ENCODE results near the gene DISP3. TPM values are rescaled to one million over a fixed set of nuclear protein-coding genes. Genes with fewer than 3 reads are reported as not detected.
"Not testable (repeated sequence)": the region's sequence is repeated elsewhere in the genome, so short reads cannot be mapped to it uniquely, and the experiment has no call there.

DISP3 gene
- total and polyA plus RNA-seq, 2 donors = 0.04 to 0.16 TPM

DNA sequence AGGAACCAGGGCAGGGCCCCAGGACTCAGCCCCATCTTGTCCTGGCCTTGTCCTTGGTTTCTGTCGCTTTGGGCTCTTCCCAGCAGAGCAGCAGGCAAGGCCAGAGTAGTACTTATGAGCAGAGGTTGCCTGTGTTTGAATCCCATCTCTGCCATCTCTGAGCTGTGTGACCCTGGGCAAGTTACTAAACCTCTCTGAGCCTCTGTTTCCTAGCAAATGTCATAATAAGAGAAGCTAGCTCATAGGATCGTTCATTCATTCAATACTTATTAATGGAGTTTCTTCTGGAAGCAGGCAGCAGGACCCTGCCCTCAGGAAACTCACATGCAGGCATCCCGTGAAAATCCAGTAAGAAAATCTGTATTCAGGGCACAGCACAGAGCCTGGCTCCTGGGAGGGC lies 91.0 kb downstream of the DISP3 start:
- Histone ChIP-seq H3K27ac (ENCODE audit: low read depth) (no peak overlapping the region), H3K36me3 (ENCODE audit: insufficient read depth) (no peaks in the 10 kb centered on the region), H3K4me3 (ENCODE audit: low read depth, low read length) (no peak overlapping the region), H3K4me1 (ENCODE audit: insufficient read depth) (no peaks in the 10 kb centered on the region)
- WGBS = 71% methylated on average over 3 of the region's 3 CpGs
- DNase-seq (ENCODE audit: extremely low spot score) = no peak

DNA sequence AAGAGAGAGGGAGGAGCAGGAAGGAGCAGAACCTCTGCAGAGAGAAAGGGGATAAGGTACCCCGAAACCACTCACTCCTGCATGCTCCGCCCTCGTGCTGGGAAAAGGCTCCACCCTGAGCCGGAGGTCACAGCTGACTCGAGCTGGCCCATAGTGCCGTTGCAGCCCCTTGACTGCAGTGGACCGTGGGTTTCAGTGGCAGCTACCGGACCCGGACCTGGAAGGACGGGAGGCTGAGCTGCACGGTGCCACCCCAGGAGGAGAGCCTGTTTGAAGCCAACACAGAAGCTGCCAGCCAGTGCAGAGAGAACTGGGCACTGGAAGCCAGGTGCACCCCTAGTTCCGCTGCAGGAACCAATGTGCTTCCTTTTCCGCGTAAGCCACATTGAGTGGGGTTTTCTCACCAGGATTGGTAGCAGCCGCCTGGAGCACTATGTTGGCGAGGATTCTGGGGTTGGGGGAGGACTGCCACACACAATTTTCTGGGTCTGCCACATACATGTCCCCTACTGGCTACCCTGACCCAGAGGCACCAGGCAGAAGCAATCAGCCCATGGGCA lies 91.9 kb downstream of the DISP3 start:
- no peak overlapping the region for H3K4me3 ChIP-seq (ENCODE audit: low read depth, low read length)
- DNase-seq (ENCODE audit: extremely low spot score) = no peak
- H3K36me3 ChIP-seq (ENCODE audit: insufficient read depth) = no peaks in the 10 kb centered on the region
- no peak overlapping the region for H3K27ac ChIP-seq (ENCODE audit: low read depth)
- no peaks in the 10 kb centered on the region for H3K4me1 ChIP-seq (ENCODE audit: insufficient read depth)
- WGBS = 56% methylated on average over 16 of the region's 16 CpGs

DNA sequence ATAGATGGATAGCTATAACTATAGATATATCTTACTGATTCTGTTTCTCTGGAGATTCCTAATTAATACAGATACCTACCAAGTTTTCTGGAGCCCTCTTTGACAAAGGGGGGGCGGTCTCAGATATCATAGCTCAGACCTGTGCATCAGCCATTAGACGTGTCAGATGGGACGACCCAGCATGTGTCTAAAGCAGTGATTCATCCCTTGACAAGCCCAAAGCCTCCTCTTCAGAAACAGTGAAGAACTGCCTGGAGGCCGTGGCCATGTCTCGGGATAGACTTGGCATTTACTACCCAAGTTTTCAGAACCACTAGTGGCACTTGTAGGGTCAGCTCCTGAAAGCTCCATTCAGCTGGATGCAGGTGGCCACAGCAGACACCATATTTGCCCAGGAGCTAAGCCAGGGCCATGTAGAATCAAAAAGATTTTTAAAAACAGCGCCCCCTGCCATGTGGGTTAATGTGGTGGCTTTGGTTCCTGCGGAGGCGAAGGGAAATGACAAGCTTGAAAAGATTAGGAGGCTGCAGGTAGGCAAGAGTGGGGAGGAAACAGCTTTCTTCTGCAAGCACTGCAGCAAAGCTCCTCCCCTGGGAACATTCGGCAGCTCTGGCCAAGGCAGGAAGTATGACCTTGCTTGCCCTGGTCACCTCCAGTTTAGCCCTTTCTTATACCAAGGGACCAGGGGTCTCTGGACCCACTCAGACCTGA lies 93.1 kb downstream of the DISP3 start:
- 51% methylated on average over 9 of the region's 9 CpGs for WGBS
- Histone ChIP-seq H3K4me1 (ENCODE audit: insufficient read depth) (no peaks in the 10 kb centered on the region), H3K36me3 (ENCODE audit: insufficient read depth) (no peaks in the 10 kb centered on the region), H3K27ac (ENCODE audit: low read depth) (no peak overlapping the region), H3K4me3 (ENCODE audit: low read depth, low read length) (no peak overlapping the region)
- DNase-seq (ENCODE audit: extremely low spot score) = no peak

DNA sequence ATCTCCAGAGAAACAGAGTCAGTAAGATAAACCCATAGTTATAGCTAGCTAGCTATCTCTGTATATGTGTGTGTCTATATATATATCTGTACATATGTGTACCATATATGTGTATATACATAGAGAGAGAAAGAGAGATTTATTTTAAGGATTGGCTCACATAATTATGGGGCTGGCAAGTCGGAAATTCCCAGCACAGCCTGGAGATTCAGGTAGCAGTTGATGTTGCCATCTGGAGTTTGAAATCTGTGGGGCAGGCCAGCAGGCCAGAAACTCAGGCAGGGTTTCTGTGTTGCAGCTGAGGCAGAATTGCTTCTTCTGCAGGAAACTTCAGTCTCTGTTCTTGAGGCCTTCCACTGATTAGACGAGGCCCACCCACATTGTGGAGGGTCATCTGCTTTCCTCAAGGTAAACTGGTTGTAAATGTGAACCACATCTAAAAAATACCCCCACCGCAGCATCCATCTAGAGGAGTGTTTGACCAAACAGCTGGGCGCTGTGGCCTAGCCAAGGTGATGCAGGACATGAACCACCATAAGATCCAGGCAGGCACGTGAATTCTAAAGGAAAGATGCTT lies 94.2 kb downstream of the DISP3 start:
- Histone ChIP-seq H3K27ac (ENCODE audit: low read depth) (no peak overlapping the region), H3K4me3 (ENCODE audit: low read depth, low read length) (no peak overlapping the region), H3K36me3 (ENCODE audit: insufficient read depth) (no peaks in the 10 kb centered on the region), H3K4me1 (ENCODE audit: insufficient read depth) (no peaks in the 10 kb centered on the region)
- 80% methylated on average over 5 of the region's 5 CpGs for WGBS
- DNase-seq (ENCODE audit: extremely low spot score) = no peak

DNA sequence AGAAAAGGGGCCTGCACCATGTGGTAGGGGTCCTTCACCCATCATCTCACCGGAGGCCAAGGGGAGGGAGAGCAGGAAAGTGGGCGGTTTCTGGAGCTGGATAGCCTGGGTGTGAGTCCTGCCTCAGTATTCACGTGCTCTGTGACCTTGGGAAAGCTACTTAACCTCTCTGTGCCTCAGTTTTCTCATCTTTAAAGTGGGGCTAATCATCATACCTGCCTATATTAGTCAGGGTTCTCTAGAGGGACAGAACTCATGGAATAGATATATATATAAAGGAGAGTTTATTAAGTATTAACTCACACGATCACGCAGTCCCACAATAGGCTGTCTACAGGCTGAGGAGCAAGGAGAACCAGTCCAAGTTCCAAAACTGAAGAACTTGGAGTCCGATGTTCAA lies 96.6 kb downstream of the DISP3 start:
- no peak overlapping the region for H3K27ac ChIP-seq (ENCODE audit: low read depth)
- no peaks in the 10 kb centered on the region for H3K4me1 ChIP-seq (ENCODE audit: insufficient read depth)
- 84% methylated on average over 6 of the region's 6 CpGs for WGBS
- no peak for DNase-seq (ENCODE audit: extremely low spot score)
- no peak overlapping the region for H3K4me3 ChIP-seq (ENCODE audit: low read depth, low read length)
- no peaks in the 10 kb centered on the region for H3K36me3 ChIP-seq (ENCODE audit: insufficient read depth)

DNA sequence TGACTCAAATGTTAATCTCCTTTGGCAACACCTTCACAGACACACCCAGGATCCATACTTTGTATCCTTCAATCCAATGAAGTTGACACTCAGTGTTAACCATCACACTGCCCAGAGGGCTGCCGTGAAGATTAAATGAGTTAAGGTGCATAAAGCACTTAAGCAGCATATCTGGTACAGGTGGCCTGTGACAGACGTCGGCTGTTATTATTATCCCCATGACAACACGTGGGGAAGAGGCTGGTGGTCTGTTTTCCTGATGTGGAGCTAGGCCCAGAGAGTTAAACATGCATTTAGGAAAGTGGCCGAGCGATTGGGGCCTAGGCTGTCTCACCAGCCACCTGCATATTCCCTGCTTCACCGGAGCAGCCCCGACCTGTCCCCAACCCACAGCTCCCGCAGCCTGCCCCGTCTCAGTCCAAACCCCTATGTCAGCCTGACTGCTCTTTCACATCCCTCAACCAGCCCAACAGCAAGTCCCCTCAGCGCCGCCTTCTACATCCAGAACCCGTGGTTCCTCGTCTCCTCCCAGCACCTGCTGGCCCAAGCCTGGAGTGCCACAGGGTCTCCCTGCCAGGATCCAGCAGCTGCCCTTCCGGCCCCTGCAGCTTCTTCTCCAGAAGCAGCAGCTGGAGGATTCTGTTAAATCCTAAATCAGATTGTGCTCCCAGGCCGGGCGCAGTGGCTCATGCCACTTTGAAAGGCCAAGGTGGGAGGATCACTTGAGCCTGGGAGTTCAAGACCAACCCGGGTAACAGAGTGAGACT lies 97.3 kb downstream of the DISP3 start:
- 72% methylated on average over 18 of the region's 18 CpGs for WGBS
- H3K4me3 ChIP-seq (ENCODE audit: low read depth, low read length) = no peak overlapping the region

DNA sequence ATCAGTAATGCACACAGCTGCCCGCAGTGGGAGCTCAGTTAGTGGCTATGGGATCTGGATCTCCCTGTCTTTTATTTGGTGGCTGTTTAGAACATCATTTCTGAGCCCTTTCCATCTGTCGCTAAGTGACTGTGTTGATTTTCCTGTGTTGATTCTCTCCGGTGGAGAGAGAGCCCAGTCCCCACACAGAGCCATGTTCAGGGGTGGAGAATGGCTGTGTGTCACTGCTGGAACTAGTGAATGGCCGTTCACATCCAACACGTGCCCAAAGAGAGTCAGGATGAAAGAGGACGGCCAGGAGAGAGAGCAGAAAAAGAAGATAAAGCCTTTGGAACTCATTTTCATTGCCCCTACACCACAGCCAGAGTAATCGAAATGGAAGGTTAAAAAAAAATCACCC lies 99.0 kb downstream of the DISP3 start:
- Histone ChIP-seq H3K27ac (ENCODE audit: low read depth) (no peak overlapping the region), H3K4me1 (ENCODE audit: insufficient read depth) (no peaks in the 10 kb centered on the region), H3K36me3 (ENCODE audit: insufficient read depth) (no peaks in the 10 kb centered on the region), H3K4me3 (ENCODE audit: low read depth, low read length) (no peak overlapping the region)
- WGBS = 51% methylated on average over 7 of the region's 7 CpGs
- DNase-seq (ENCODE audit: extremely low spot score) = no peak

More for the DNA sequence above, 97.3 kb downstream of the DISP3 start:
- DNase-seq (ENCODE audit: extremely low spot score) = no peak
- Histone ChIP-seq H3K36me3 (ENCODE audit: insufficient read depth) (no peaks in the 10 kb centered on the region), H3K27ac (ENCODE audit: low read depth) (no peak overlapping the region), H3K4me1 (ENCODE audit: insufficient read depth) (no peaks in the 10 kb centered on the region)

DNA sequence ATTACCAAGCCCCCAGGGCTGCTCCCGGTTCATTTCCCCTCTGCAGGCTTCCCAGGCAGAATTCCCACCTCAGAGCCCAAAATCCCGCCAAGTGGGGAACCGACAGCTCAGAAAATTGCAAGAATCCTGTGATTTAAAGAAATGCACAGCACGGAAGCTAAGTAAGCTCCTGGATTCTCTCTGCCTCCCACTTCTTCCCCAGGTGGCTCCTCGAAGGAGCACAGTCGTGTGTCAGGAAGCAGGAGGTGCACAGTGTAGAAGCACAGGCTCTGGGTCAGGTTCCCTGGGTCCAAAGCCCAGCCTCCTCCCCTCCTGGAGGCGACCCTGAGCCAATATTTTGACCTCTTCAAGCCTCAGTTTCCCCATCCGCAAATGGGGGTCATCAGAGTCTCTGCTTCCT lies 100.6 kb downstream of the DISP3 start:
- Histone ChIP-seq H3K4me3 (ENCODE audit: low read depth, low read length) (no peak overlapping the region), H3K36me3 (ENCODE audit: insufficient read depth) (no peaks in the 10 kb centered on the region), H3K27ac (ENCODE audit: low read depth) (no peak overlapping the region), H3K4me1 (ENCODE audit: insufficient read depth) (no peaks in the 10 kb centered on the region)
- WGBS = 61% methylated on average over 8 of the region's 8 CpGs
- no peak for DNase-seq (ENCODE audit: extremely low spot score)

DNA sequence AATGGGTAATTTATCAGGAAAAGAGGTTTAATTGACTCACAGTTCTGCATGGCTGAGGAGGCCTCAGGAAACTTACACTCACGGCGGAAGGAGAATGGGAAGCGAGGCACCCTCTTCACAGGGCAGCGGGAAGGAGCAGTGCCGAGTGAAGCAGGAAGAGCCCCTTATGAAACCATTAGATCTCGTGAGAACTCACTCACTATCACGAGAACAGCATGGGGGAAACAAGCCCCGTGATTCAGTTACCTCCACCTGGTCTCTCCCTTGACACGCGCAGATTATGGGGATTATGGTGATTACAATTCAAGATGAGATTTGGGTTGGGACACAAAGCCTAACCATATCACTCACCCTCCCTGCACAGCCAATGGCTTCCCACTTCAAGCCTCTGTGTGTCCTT lies 101.1 kb downstream of the DISP3 start:
- 53% methylated on average over 10 of the region's 10 CpGs for WGBS
- not testable (repeated sequence) for H3K4me3 ChIP-seq (ENCODE audit: low read depth, low read length); H3K36me3 ChIP-seq (ENCODE audit: insufficient read depth); DNase-seq (ENCODE audit: extremely low spot score); H3K4me1 ChIP-seq (ENCODE audit: insufficient read depth); H3K27ac ChIP-seq (ENCODE audit: low read depth)

DNA sequence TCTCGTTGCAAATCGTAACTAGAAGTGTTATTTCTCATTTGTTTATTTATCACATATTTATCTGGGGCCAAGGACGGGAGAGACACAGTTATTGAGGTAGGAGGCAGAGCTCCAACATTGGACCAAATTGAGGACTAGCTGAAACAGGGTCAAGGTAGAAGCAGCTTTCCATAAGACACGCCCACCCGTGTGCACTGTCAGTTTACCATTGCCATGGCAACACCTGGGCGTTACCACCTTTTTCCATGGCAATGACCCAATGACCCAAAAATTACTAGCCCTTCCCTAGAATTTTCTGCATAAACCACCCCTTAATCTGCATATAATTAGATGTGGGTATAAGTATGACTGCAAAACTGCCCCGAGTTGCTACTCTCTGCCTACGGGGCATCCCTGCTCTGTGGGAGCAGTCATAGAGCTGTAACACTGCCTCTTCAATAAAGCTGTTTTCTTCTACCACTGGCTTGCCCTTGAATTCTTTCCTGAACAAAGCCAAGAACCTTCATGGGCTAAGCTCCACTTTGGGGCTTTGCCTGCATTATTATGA lies 102.6 kb downstream of the DISP3 start:
- DNase-seq (ENCODE audit: extremely low spot score) = no peak
- Histone ChIP-seq H3K27ac (ENCODE audit: low read depth) (no peak overlapping the region), H3K4me3 (ENCODE audit: low read depth, low read length) (no peak overlapping the region), H3K36me3 (ENCODE audit: insufficient read depth) (no peaks in the 10 kb centered on the region), H3K4me1 (ENCODE audit: insufficient read depth) (no peaks in the 10 kb centered on the region)
- WGBS = 59% methylated on average over 8 of the region's 8 CpGs

DNA sequence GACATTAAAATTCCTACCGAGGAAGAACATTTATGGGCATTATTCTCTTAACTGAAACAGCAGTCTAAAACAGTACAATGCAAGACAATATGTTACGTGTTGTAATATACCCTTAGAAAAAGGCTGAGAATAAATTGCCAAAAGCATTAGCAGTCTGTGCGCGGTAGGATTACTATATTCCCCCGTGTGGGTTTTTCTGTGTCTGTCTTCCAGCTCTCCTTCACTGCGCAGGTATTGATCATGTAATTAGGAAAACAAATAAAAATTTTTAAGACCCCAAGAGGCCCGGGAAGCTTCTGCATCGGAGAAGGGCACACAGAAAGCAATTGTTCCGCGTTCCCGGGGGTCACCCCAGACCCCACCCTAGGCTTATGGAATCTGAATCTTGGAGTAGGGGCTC lies 106.4 kb downstream of the DISP3 start:
- H3K4me3 ChIP-seq (ENCODE audit: low read depth, low read length) = no peak overlapping the region
- WGBS = 83% methylated on average over 11 of the region's 11 CpGs
- H3K36me3 ChIP-seq (ENCODE audit: insufficient read depth) = no peaks in the 10 kb centered on the region

More for the DNA sequence above, 106.4 kb downstream of the DISP3 start:
- DNase-seq (ENCODE audit: extremely low spot score) = no peak
- Histone ChIP-seq H3K4me1 (ENCODE audit: insufficient read depth) (no peaks in the 10 kb centered on the region), H3K27ac (ENCODE audit: low read depth) (no peak overlapping the region)
